ENCODE results near the gene SDCBP2.

GRCh38 chr20:1341561-1342265 is 12.8 kb upstream of the SDCBP2 start:
- TF ChIP-seq CTCF (IDR thresholded peaks at IDR 0.05) (no peak), ZFX (IDR thresholded peaks at IDR 0.05; ENCODE audit: borderline replicate concordance) (no peak)

All from 22Rv1 (cell line).